Activated T-helper 1 cell treated with Interleukin-2 at 50 U/mL for 16 hours (primary cell): Measurements from ENCODE around the gene BRSK2.
"Not testable (repeated sequence)": the region's sequence is repeated elsewhere in the genome, so short reads cannot be mapped to it uniquely, and the experiment has no call there.

Experiments
- DNase-seq: peaks from one replicate; pipeline ENCODE4 v3.0.0-alpha.2; 2020; ENCODE audit warnings: low read depth

BRSK2 gene

GRCh38 chr11:1409852-1410125 lies 20.1 kb downstream of the BRSK2 start:
- DNase-seq = not testable (repeated sequence)

GRCh38 chr11:1410366-1411291 lies 20.9 kb downstream of the BRSK2 start:
- DNase-seq = no peak

- no peak for DNase-seq
Measured at GRCh38 chr11:1411301-1411700, 21.6 kb downstream of the BRSK2 start.

- not testable (repeated sequence) for DNase-seq
Measured at GRCh38 chr11:1411739-1412138, 22.0 kb downstream of the BRSK2 start.

- no peak for DNase-seq
Measured at GRCh38 chr11:1412377-1413095, 22.8 kb downstream of the BRSK2 start.

GRCh38 chr11:1414650-1415049 lies 24.9 kb downstream of the BRSK2 start:
- DNase-seq = no peak

- no peak for DNase-seq
Measured at GRCh38 chr11:1415631-1416030, 25.9 kb downstream of the BRSK2 start.

GRCh38 chr11:1418192-1418795 lies 28.6 kb downstream of the BRSK2 start:
- not testable (repeated sequence) for DNase-seq

GRCh38 chr11:1419811-1420210 lies 30.1 kb downstream of the BRSK2 start:
- DNase-seq = no peak

GRCh38 chr11:1421291-1421690 lies 31.6 kb downstream of the BRSK2 start:
- no peak for DNase-seq

- DNase-seq = no peak
Measured at GRCh38 chr11:1422481-1422880, 32.7 kb downstream of the BRSK2 start.

- DNase-seq = no peak
Measured at GRCh38 chr11:1422981-1423380, 33.2 kb downstream of the BRSK2 start.

GRCh38 chr11:1423406-1423805 lies 33.7 kb downstream of the BRSK2 start:
- DNase-seq = not testable (repeated sequence)

- no peak for DNase-seq
Measured at GRCh38 chr11:1425006-1425405, 35.3 kb downstream of the BRSK2 start.

- no peak for DNase-seq
Measured at GRCh38 chr11:1425439-1425838, 35.7 kb downstream of the BRSK2 start.

- DNase-seq = no peak
Measured at GRCh38 chr11:1428762-1429316, 39.1 kb downstream of the BRSK2 start.

- DNase-seq = no peak
Measured at GRCh38 chr11:1433568-1433967, 43.8 kb downstream of the BRSK2 start.

- no peak for DNase-seq
Measured at GRCh38 chr11:1433977-1434640, 44.4 kb downstream of the BRSK2 start.

- DNase-seq = not testable (repeated sequence)
Measured at GRCh38 chr11:1435479-1435819, 45.7 kb downstream of the BRSK2 start.

GRCh38 chr11:1435820-1436467 lies 46.2 kb downstream of the BRSK2 start:
- DNase-seq = no peak

GRCh38 chr11:1436468-1437039 lies 46.8 kb downstream of the BRSK2 start:
- DNase-seq = no peak
